Astrocyte (in vitro differentiated cells and primary cell): ENCODE results near the gene BEX4.

ENCODE experiments used
- CTCF ChIP-seq: IDR thresholded peaks from 2 replicates; pipeline ENCODE4 v1.5.1; 2011; ENCODE audit warnings: low read depth, mild to moderate bottlenecking, inconsistent platforms, low read length, moderate library complexity; ENCODE audit not compliant: insufficient read depth
- EZH2 ChIP-seq: IDR thresholded peaks from 2 replicates; pipeline ENCODE4 v1.6.1; 2012; ENCODE audit warnings: mild to moderate bottlenecking, low read length, inconsistent platforms; ENCODE audit not compliant: insufficient read depth

- TF ChIP-seq CTCF (no peak), EZH2 (no peak)
Measured at GRCh38 chrX:103254171-103254824, 39.4 kb downstream of the BEX4 start.
